BLaER1 treated with 17β-estradiol and CSF1 and Interleukin-3, amounts not matched to agents 10 nM and 100 nM (cell line): ENCODE results near the gene PEX13.
A peak's percentile ranks its signal among the peaks of the same experiment; 100 is the strongest.
"Not testable (repeated sequence)": the region's sequence is repeated elsewhere in the genome, so short reads cannot be mapped to it uniquely, and the experiment has no call there.

ENCODE experiments used
- H3K27ac ChIP-seq, 11 experiments: shearing (Covaris generic); formaldehyde crosslinking; 2 replicates each; pipeline ENCODE4 v1.8.1; 2022
- H3K27me3 ChIP-seq, 11 experiments: shearing (Covaris generic); formaldehyde crosslinking; 2 replicates each; pipeline ENCODE4 v1.8.1; 2022
- H3K36me3 ChIP-seq, 11 experiments: shearing (Covaris generic); formaldehyde crosslinking; 2 replicates each; pipeline ENCODE4 v1.8.1; 2022
- H3K4me1 ChIP-seq, 10 experiments: shearing (Covaris generic); formaldehyde crosslinking; 2 replicates each; pipeline ENCODE4 v1.8.1; 2022
- H3K4me2 ChIP-seq, 11 experiments: shearing (Covaris generic); formaldehyde crosslinking; 2 replicates each; pipeline ENCODE4 v1.8.1; 2022
- H3K4me3 ChIP-seq, 10 experiments: shearing (Covaris generic); formaldehyde crosslinking; 2 replicates each; pipeline ENCODE4 v1.8.1; 2022
- H3K9ac ChIP-seq, 11 experiments: shearing (Covaris generic); formaldehyde crosslinking; 2 replicates each; pipeline ENCODE4 v1.8.1; 2022
- H3K9me3 ChIP-seq, 11 experiments: shearing (Covaris generic); formaldehyde crosslinking; replicated peaks in 1 of 11; 2 replicates each; pipeline ENCODE4 v1.8.1; 2022
- H4K20me1 ChIP-seq, 11 experiments: shearing (Covaris generic); formaldehyde crosslinking; 2 replicates each; pipeline ENCODE4 v1.8.1; 2022
- Cebpa-rat ChIP-seq, 11 experiments: shearing (Covaris generic); IDR thresholded peaks; 2 replicates each; pipeline ENCODE4 v1.8.1; 2022

The PEX13 gene

GRCh38 chr2:61015976-61016375 is 1.5 kb upstream of the PEX13 start:
- TF ChIP-seq Cebpa-rat (IDR thresholded peaks at IDR 0.05) = no peak
- Histone ChIP-seq H3K4me2 (peak overlapping the region; percentile 81 to 94 (median 85)), H3K27ac (peak overlapping the region in 1 of 11 experiments; percentile 76; a peak in 1 of 22 replicates), H3K4me1 (peaks cover 19 to 73% (median 30%) of the 10 kb centered on the region in 10 experiments), H3K4me3 (peak overlapping the region in 9 of 10 experiments; percentile 80 to 95 (median 87); a peak in 15 of 20 replicates), H3K27me3 (no peaks in the 10 kb centered on the region), H3K9me3 (peaks cover 0 to 4% (median 1%) of the 10 kb centered on the region in 11 experiments; a peak in 16 of 22 replicates), H4K20me1 (peaks cover 0 to 18% (median 4%) of the 10 kb centered on the region in 11 experiments; a peak in 7 of 22 replicates), H3K36me3 (peaks cover 4 to 12% (median 7%) of the 10 kb centered on the region in 11 experiments), H3K9ac (peak overlapping the region in 9 of 11 experiments; percentile 78 to 94 (median 87); a peak in 13 of 22 replicates)

GRCh38 chr2:61016392-61017002 is 1.0 kb upstream of the PEX13 start:
- peaks cover 19 to 69% (median 30%) of the 10 kb centered on the region in 10 experiments for H3K4me1 ChIP-seq
- H3K27ac ChIP-seq = peak overlapping the region; percentile 76 to 95 (median 88)
- peaks cover 0 to 23% (median 5%) of the 10 kb centered on the region in 11 experiments; a peak in 9 of 22 replicates for H4K20me1 ChIP-seq

GRCh38 chr2:61017003-61017555 is 441 bp upstream of the PEX13 start:
- H3K4me2 ChIP-seq = peak overlapping the region; percentile 81 to 94 (median 85)

More at GRCh38 chr2:61016392-61017002, 1.0 kb upstream of the PEX13 start:
- Histone ChIP-seq H3K9me3 (peaks cover 0 to 9% (median 7%) of the 10 kb centered on the region in 11 experiments; a peak in 17 of 22 replicates), H3K4me3 (peak overlapping the region; percentile 80 to 97 (median 88)), H3K27me3 (no peaks in the 10 kb centered on the region), H3K9ac (peak overlapping the region; percentile 78 to 94 (median 89)), H3K36me3 (peaks cover 10 to 18% (median 12%) of the 10 kb centered on the region in 11 experiments), H3K4me2 (peak overlapping the region; percentile 81 to 94 (median 85))
- no peak for TF ChIP-seq Cebpa-rat (IDR thresholded peaks at IDR 0.05)

GRCh38 chr2:61018318-61018755 is 817 bp downstream of the PEX13 start:
- Histone ChIP-seq H3K9ac (peak overlapping the region; percentile 78 to 94 (median 89)), H3K36me3 (peaks cover 25 to 36% (median 30%) of the 10 kb centered on the region in 11 experiments), H3K27me3 (no peaks in the 10 kb centered on the region), H3K4me2 (peak overlapping the region; percentile 64 to 94 (median 84)), H3K27ac (peak overlapping the region; percentile 76 to 95 (median 88); a peak in 21 of 22 replicates), H3K4me1 (peaks cover 13 to 53% (median 27%) of the 10 kb centered on the region in 10 experiments), H3K4me3 (peak overlapping the region; percentile 80 to 97 (median 88)), H4K20me1 (peaks cover 0 to 38% (median 12%) of the 10 kb centered on the region in 11 experiments; a peak in 14 of 22 replicates), H3K9me3 (peaks cover 0 to 20% (median 16%) of the 10 kb centered on the region in 11 experiments; a peak in 17 of 22 replicates)
- TF ChIP-seq Cebpa-rat (IDR thresholded peaks at IDR 0.05) = no peak

More at GRCh38 chr2:61017003-61017555, 441 bp upstream of the PEX13 start:
- peak overlapping the region; percentile 80 to 97 (median 88) for H3K4me3 ChIP-seq
- peaks cover 0 to 26% (median 5%) of the 10 kb centered on the region in 11 experiments; a peak in 10 of 22 replicates for H4K20me1 ChIP-seq
- peaks cover 0 to 15% (median 12%) of the 10 kb centered on the region in 11 experiments; a peak in 17 of 22 replicates for H3K9me3 ChIP-seq
- TF ChIP-seq Cebpa-rat (IDR thresholded peaks at IDR 0.05) = no peak
- H3K27ac ChIP-seq = peak overlapping the region; percentile 76 to 95 (median 88)
- peaks cover 15 to 23% (median 18%) of the 10 kb centered on the region in 11 experiments for H3K36me3 ChIP-seq
- no peaks in the 10 kb centered on the region for H3K27me3 ChIP-seq
- peak overlapping the region; percentile 78 to 94 (median 89) for H3K9ac ChIP-seq
- peaks cover 18 to 63% (median 29%) of the 10 kb centered on the region in 10 experiments for H3K4me1 ChIP-seq

- no peak for TF ChIP-seq Cebpa-rat (IDR thresholded peaks at IDR 0.05)
- H3K27me3 ChIP-seq = no peaks in the 10 kb centered on the region
- H3K4me2 ChIP-seq = peak overlapping the region; percentile 64 to 94 (median 84)
- H3K4me3 ChIP-seq = peak overlapping the region; percentile 80 to 97 (median 88)
- peaks cover 0 to 20% (median 16%) of the 10 kb centered on the region in 11 experiments; a peak in 17 of 22 replicates for H3K9me3 ChIP-seq
- peaks cover 0 to 41% (median 14%) of the 10 kb centered on the region in 11 experiments; a peak in 14 of 22 replicates for H4K20me1 ChIP-seq
- H3K4me1 ChIP-seq = peaks cover 13 to 50% (median 27%) of the 10 kb centered on the region in 10 experiments
- H3K36me3 ChIP-seq = peaks cover 30 to 41% (median 34%) of the 10 kb centered on the region in 11 experiments
- peak overlapping the region; percentile 78 to 94 (median 89) for H3K9ac ChIP-seq
- peak overlapping the region; percentile 76 to 95 (median 88); a peak in 20 of 22 replicates for H3K27ac ChIP-seq
These were observed 1.3 kb downstream of the PEX13 start for GRCh38 chr2:61018798-61019197.

GRCh38 chr2:61021228-61021660 is 3.7 kb downstream of the PEX13 start:
- Histone ChIP-seq H3K9ac (no peak overlapping the region), H3K9me3 (peaks cover 0 to 20% (median 16%) of the 10 kb centered on the region in 11 experiments; a peak in 17 of 22 replicates), H3K27ac (no peak overlapping the region), H3K4me1 (peaks cover 5 to 34% (median 17%) of the 10 kb centered on the region in 10 experiments), H3K36me3 (peaks cover 42 to 65% (median 53%) of the 10 kb centered on the region in 11 experiments), H4K20me1 (peaks cover 0 to 59% (median 21%) of the 10 kb centered on the region in 11 experiments; a peak in 14 of 22 replicates), H3K27me3 (no peaks in the 10 kb centered on the region), H3K4me2 (no peak overlapping the region), H3K4me3 (no peak overlapping the region)
- TF ChIP-seq Cebpa-rat (IDR thresholded peaks at IDR 0.05) = no peak

- H4K20me1 ChIP-seq = peaks cover 0 to 74% (median 21%) of the 10 kb centered on the region in 11 experiments; a peak in 14 of 22 replicates
- peaks cover 2 to 29% (median 12%) of the 10 kb centered on the region in 10 experiments; a peak in 16 of 20 replicates for H3K4me1 ChIP-seq
- H3K4me2 ChIP-seq = no peak overlapping the region
- no peak overlapping the region for H3K4me3 ChIP-seq
- H3K36me3 ChIP-seq = peaks cover 47 to 89% (median 68%) of the 10 kb centered on the region in 11 experiments
- H3K27me3 ChIP-seq = no peaks in the 10 kb centered on the region
- peaks cover 0 to 20% (median 16%) of the 10 kb centered on the region in 11 experiments; a peak in 17 of 22 replicates for H3K9me3 ChIP-seq
- no peak overlapping the region for H3K27ac ChIP-seq
- peak in 7 of 11 experiments; percentile 21 to 75 (median 39); a peak in 5 of 22 replicates for TF ChIP-seq Cebpa-rat (IDR thresholded peaks at IDR 0.05)
- H3K9ac ChIP-seq = no peak overlapping the region
These were observed 6.2 kb downstream of the PEX13 start for GRCh38 chr2:61023670-61024069.

- Histone ChIP-seq H3K27ac (no peak overlapping the region), H3K27me3 (no peaks in the 10 kb centered on the region), H3K4me3 (no peak overlapping the region), H3K9ac (no peak overlapping the region), H3K4me1 (peaks cover 0 to 13% (median 0%) of the 10 kb centered on the region in 10 experiments; a peak in 4 of 20 replicates), H4K20me1 (peaks cover 0 to 58% (median 8%) of the 10 kb centered on the region in 11 experiments; a peak in 8 of 22 replicates), H3K9me3 (peaks cover 11 to 21% (median 17%) of the 10 kb centered on the region in 11 experiments), H3K4me2 (no peak overlapping the region), H3K36me3 (peaks cover 47 to 91% (median 74%) of the 10 kb centered on the region in 11 experiments)
- no peak for TF ChIP-seq Cebpa-rat (IDR thresholded peaks at IDR 0.05)
These were observed 12.0 kb downstream of the PEX13 start for GRCh38 chr2:61029533-61029932.

GRCh38 chr2:61034592-61034991 is 17.1 kb downstream of the PEX13 start:
- H3K4me2 ChIP-seq, H3K27me3 ChIP-seq, H3K9ac ChIP-seq, H3K27ac ChIP-seq, H3K4me1 ChIP-seq: not testable (repeated sequence)
- peaks cover 38 to 62% (median 53%) of the 10 kb centered on the region in 11 experiments for H3K9me3 ChIP-seq
- H3K4me3 ChIP-seq = 0 out of 20 replicates have a peak overlapping the region, but pooled peaks of 1 of the 10 experiments have one; percentile 24
- H3K36me3 ChIP-seq = peaks cover 52 to 75% (median 67%) of the 10 kb centered on the region in 11 experiments
- peaks cover 0 to 18% (median 5%) of the 10 kb centered on the region in 11 experiments; a peak in 3 of 22 replicates for H4K20me1 ChIP-seq

- H4K20me1 ChIP-seq, H3K9ac ChIP-seq, H3K27ac ChIP-seq, H3K27me3 ChIP-seq, H3K4me1 ChIP-seq, H3K4me3 ChIP-seq, H3K4me2 ChIP-seq: not testable (repeated sequence)
- peaks cover 38 to 62% (median 53%) of the 10 kb centered on the region in 11 experiments for H3K9me3 ChIP-seq
- peaks cover 41 to 60% (median 49%) of the 10 kb centered on the region in 11 experiments for H3K36me3 ChIP-seq
These were observed 19.1 kb downstream of the PEX13 start for GRCh38 chr2:61036643-61037042.
